NCI-H82 (cell line): ENCODE data around the gene TKTL1.
"Not testable (repeated sequence)": the region's sequence is repeated elsewhere in the genome, so short reads cannot be mapped to it uniquely, and the experiment has no call there.

ENCODE experiments used
- DNase-seq: peaks from one replicate; lab custom pipeline; 2025; lab: John Stamatoyannopoulos, UW

The TKTL1 gene

GRCh38 chrX:154343620-154344019 lies 48.0 kb downstream of the TKTL1 start:
- DNase-seq = not testable (repeated sequence)

- no peak for DNase-seq
Measured at GRCh38 chrX:154348114-154348531, 52.5 kb downstream of the TKTL1 start.

GRCh38 chrX:154348646-154349358 lies 53.2 kb downstream of the TKTL1 start:
- no peak for DNase-seq

- no peak for DNase-seq
Measured at GRCh38 chrX:154349359-154349935, 53.9 kb downstream of the TKTL1 start.

GRCh38 chrX:154349979-154350378 lies 54.4 kb downstream of the TKTL1 start:
- no peak for DNase-seq

- DNase-seq = no peak
Measured at GRCh38 chrX:154350429-154351182, 55.0 kb downstream of the TKTL1 start.

GRCh38 chrX:154351183-154352011 lies 55.8 kb downstream of the TKTL1 start:
- DNase-seq = no peak

- no peak for DNase-seq
Measured at GRCh38 chrX:154352012-154352401, 56.4 kb downstream of the TKTL1 start.

GRCh38 chrX:154352466-154352865 lies 56.9 kb downstream of the TKTL1 start:
- DNase-seq = no peak

- DNase-seq = no peak
Measured at GRCh38 chrX:154353172-154353843, 57.7 kb downstream of the TKTL1 start.

- DNase-seq = no peak
Measured at GRCh38 chrX:154354013-154354412, 58.4 kb downstream of the TKTL1 start.

GRCh38 chrX:154354516-154354915 lies 58.9 kb downstream of the TKTL1 start:
- no peak for DNase-seq

- no peak for DNase-seq
Measured at GRCh38 chrX:154355094-154355775, 59.6 kb downstream of the TKTL1 start.

- no peak for DNase-seq
Measured at GRCh38 chrX:154355776-154356140, 60.2 kb downstream of the TKTL1 start.

GRCh38 chrX:154356596-154356995 lies 61.0 kb downstream of the TKTL1 start:
- no peak for DNase-seq

- DNase-seq = no peak
Measured at GRCh38 chrX:154357205-154357604, 61.6 kb downstream of the TKTL1 start.

GRCh38 chrX:154358011-154358410 lies 62.4 kb downstream of the TKTL1 start:
- no peak for DNase-seq

- DNase-seq = no peak
Measured at GRCh38 chrX:154358829-154359228, 63.2 kb downstream of the TKTL1 start.

GRCh38 chrX:154359362-154360154 lies 64.0 kb downstream of the TKTL1 start:
- DNase-seq = no peak

- DNase-seq = no peak
Measured at GRCh38 chrX:154360155-154360713, 64.6 kb downstream of the TKTL1 start.
